ENCODE measurements around the gene HAND1. TPM values are rescaled to one million over a fixed set of nuclear protein-coding genes. Genes with fewer than 3 reads are reported as not detected.

Gene HAND1
- total RNA-seq, 1 donor from 2014 or later, result not detected

GRCh38 chr5:154472871-154473580 is 5.0 kb downstream of the HAND1 start:
- Mint-ChIP-seq H3K27ac (peak overlapping the region; percentile 43), H3K4me1 (ENCODE audit: low read depth) (peaks cover 32% of the 10 kb centered on the region), H3K27me3 (ENCODE audit: insufficient read depth) (peaks cover 86% of the 10 kb centered on the region), H3K4me3 (peak overlapping the region; percentile 26), H3K9me3 (no peaks in the 10 kb centered on the region), H3K36me3 (ENCODE audit: low read depth) (peaks cover 10% of the 10 kb centered on the region)
- DNase-seq (ENCODE audit: low spot score), result no peak
- intact Hi-C loops (cut with micrococcal nuclease), result loop anchor here (5.0 kb wide), 1 partner anchor 1254 kb away; no protein-coding TSS in a partner anchor

GRCh38 chr5:154470947-154471870 is 6.8 kb downstream of the HAND1 start:
- no peak overlapping the region for H3K4me3 Mint-ChIP-seq
- intact Hi-C loops (cut with micrococcal nuclease), result loop anchor here (2.0 to 5.0 kb wide), 2 partner anchors 16 to 1256 kb away; no protein-coding TSS in a partner anchor
- H3K9me3 Mint-ChIP-seq, result no peaks in the 10 kb centered on the region

GRCh38 chr5:154470137-154470536 is 7.9 kb downstream of the HAND1 start:
- peaks cover 13% of the 10 kb centered on the region for H3K4me1 Mint-ChIP-seq (ENCODE audit: low read depth)
- H3K9me3 Mint-ChIP-seq, result no peaks in the 10 kb centered on the region
- peaks cover 73% of the 10 kb centered on the region for H3K27me3 Mint-ChIP-seq (ENCODE audit: insufficient read depth)
- intact Hi-C loops (cut with micrococcal nuclease), result loop anchor here (2.0 to 5.0 kb wide), 2 partner anchors 17 to 1257 kb away; no protein-coding TSS in a partner anchor
- no peak overlapping the region for H3K27ac Mint-ChIP-seq
- peaks cover 7% of the 10 kb centered on the region for H3K36me3 Mint-ChIP-seq (ENCODE audit: low read depth)
- H3K4me3 Mint-ChIP-seq, result no peak overlapping the region
- DNase-seq (ENCODE audit: low spot score), result no peak

More at GRCh38 chr5:154470947-154471870, 6.8 kb downstream of the HAND1 start:
- H3K27me3 Mint-ChIP-seq (ENCODE audit: insufficient read depth), result peaks cover 79% of the 10 kb centered on the region
- peaks cover 8% of the 10 kb centered on the region for H3K36me3 Mint-ChIP-seq (ENCODE audit: low read depth)
- no peak for DNase-seq (ENCODE audit: low spot score)
- H3K4me1 Mint-ChIP-seq (ENCODE audit: low read depth), result peaks cover 20% of the 10 kb centered on the region
- H3K27ac Mint-ChIP-seq, result no peak overlapping the region

- Mint-ChIP-seq H3K4me3 (no peak overlapping the region), H3K27ac (peak overlapping the region; percentile 48), H3K9me3 (no peaks in the 10 kb centered on the region), H3K4me1 (ENCODE audit: low read depth) (no peaks in the 10 kb centered on the region), H3K36me3 (ENCODE audit: low read depth) (no peaks in the 10 kb centered on the region), H3K27me3 (ENCODE audit: insufficient read depth) (peaks cover 49% of the 10 kb centered on the region)
- DNase-seq (ENCODE audit: low spot score), result peak; percentile 54
- intact Hi-C loops (cut with micrococcal nuclease), result loop anchor here (1.0 to 2.0 kb wide), 4 partner anchors 142 to 494 kb away; no protein-coding TSS in a partner anchor
Observed at GRCh38 chr5:154467655-154468354, 10.2 kb downstream of the HAND1 start.

- no peak for DNase-seq (ENCODE audit: low spot score)
- Mint-ChIP-seq H3K4me1 (ENCODE audit: low read depth) (no peaks in the 10 kb centered on the region), H3K27ac (no peak overlapping the region), H3K36me3 (ENCODE audit: low read depth) (no peaks in the 10 kb centered on the region), H3K4me3 (no peak overlapping the region), H3K9me3 (no peaks in the 10 kb centered on the region), H3K27me3 (ENCODE audit: insufficient read depth) (peaks cover 40% of the 10 kb centered on the region)
- intact Hi-C loops (cut with micrococcal nuclease), result loop anchor here (1.0 to 2.0 kb wide), 4 partner anchors 144 to 492 kb away; no protein-coding TSS in a partner anchor
Observed at GRCh38 chr5:154466671-154467070, 11.4 kb downstream of the HAND1 start.

- no peaks in the 10 kb centered on the region for H3K36me3 Mint-ChIP-seq (ENCODE audit: low read depth)
- no peaks in the 10 kb centered on the region for H3K9me3 Mint-ChIP-seq
- H3K27ac Mint-ChIP-seq, result no peak overlapping the region
- H3K4me1 Mint-ChIP-seq (ENCODE audit: low read depth), result no peaks in the 10 kb centered on the region
- DNase-seq (ENCODE audit: low spot score), result no peak
- peaks cover 35% of the 10 kb centered on the region for H3K27me3 Mint-ChIP-seq (ENCODE audit: insufficient read depth)
- intact Hi-C loops (cut with micrococcal nuclease), result loop anchor here (2.0 kb wide), 1 partner anchor 175 kb away; no protein-coding TSS in a partner anchor
- no peak overlapping the region for H3K4me3 Mint-ChIP-seq
Observed at GRCh38 chr5:154466147-154466546, 11.9 kb downstream of the HAND1 start.

- H3K36me3 Mint-ChIP-seq (ENCODE audit: low read depth), result no peaks in the 10 kb centered on the region
- no peak overlapping the region for H3K27ac Mint-ChIP-seq
- intact Hi-C loops (cut with micrococcal nuclease), result no loop called here
- no peak overlapping the region for H3K4me3 Mint-ChIP-seq
- H3K9me3 Mint-ChIP-seq, result no peaks in the 10 kb centered on the region
- no peak for DNase-seq (ENCODE audit: low spot score)
- no peaks in the 10 kb centered on the region for H3K4me1 Mint-ChIP-seq (ENCODE audit: low read depth)
- H3K27me3 Mint-ChIP-seq (ENCODE audit: insufficient read depth), result peaks cover 25% of the 10 kb centered on the region
Observed at GRCh38 chr5:154465169-154465568, 12.9 kb downstream of the HAND1 start.

GRCh38 chr5:154464438-154464837 is 13.6 kb downstream of the HAND1 start:
- no peak overlapping the region for H3K4me3 Mint-ChIP-seq
- intact Hi-C loops (cut with micrococcal nuclease), result no loop called here
- H3K9me3 Mint-ChIP-seq, result no peaks in the 10 kb centered on the region
- H3K4me1 Mint-ChIP-seq (ENCODE audit: low read depth), result no peaks in the 10 kb centered on the region
- H3K27me3 Mint-ChIP-seq (ENCODE audit: insufficient read depth), result peaks cover 21% of the 10 kb centered on the region
- no peak overlapping the region for H3K27ac Mint-ChIP-seq
- no peak for DNase-seq (ENCODE audit: low spot score)
- H3K36me3 Mint-ChIP-seq (ENCODE audit: low read depth), result no peaks in the 10 kb centered on the region

GRCh38 chr5:154461531-154461930 is 16.5 kb downstream of the HAND1 start:
- Mint-ChIP-seq H3K4me3 (no peak overlapping the region), H3K36me3 (ENCODE audit: low read depth) (peaks cover 11% of the 10 kb centered on the region), H3K27me3 (ENCODE audit: insufficient read depth) (peaks cover 8% of the 10 kb centered on the region), H3K27ac (no peak overlapping the region), H3K4me1 (ENCODE audit: low read depth) (no peaks in the 10 kb centered on the region), H3K9me3 (no peaks in the 10 kb centered on the region)
- intact Hi-C loops (cut with micrococcal nuclease), result no loop called here
- DNase-seq (ENCODE audit: low spot score), result no peak

GRCh38 chr5:154460172-154460571 is 17.9 kb downstream of the HAND1 start:
- no peak overlapping the region for H3K27ac Mint-ChIP-seq
- H3K36me3 Mint-ChIP-seq (ENCODE audit: low read depth), result peaks cover 20% of the 10 kb centered on the region
- no peak for DNase-seq (ENCODE audit: low spot score)
- H3K27me3 Mint-ChIP-seq (ENCODE audit: insufficient read depth), result no peaks in the 10 kb centered on the region
- intact Hi-C loops (cut with micrococcal nuclease), result no loop called here
- no peaks in the 10 kb centered on the region for H3K9me3 Mint-ChIP-seq
- no peak overlapping the region for H3K4me3 Mint-ChIP-seq
- H3K4me1 Mint-ChIP-seq (ENCODE audit: low read depth), result no peaks in the 10 kb centered on the region

GRCh38 chr5:154459015-154459414 is 19.0 kb downstream of the HAND1 start:
- Mint-ChIP-seq H3K27ac (no peak overlapping the region), H3K27me3 (ENCODE audit: insufficient read depth) (no peaks in the 10 kb centered on the region), H3K4me1 (ENCODE audit: low read depth) (no peaks in the 10 kb centered on the region), H3K36me3 (ENCODE audit: low read depth) (peaks cover 25% of the 10 kb centered on the region), H3K9me3 (no peaks in the 10 kb centered on the region), H3K4me3 (no peak overlapping the region)
- intact Hi-C loops (cut with micrococcal nuclease), result no loop called here
- DNase-seq (ENCODE audit: low spot score), result no peak

- no peaks in the 10 kb centered on the region for H3K4me1 Mint-ChIP-seq (ENCODE audit: low read depth)
- H3K27me3 Mint-ChIP-seq (ENCODE audit: insufficient read depth), result no peaks in the 10 kb centered on the region
Observed at GRCh38 chr5:154456540-154456939, 21.5 kb downstream of the HAND1 start.

More at GRCh38 chr5:154456540-154456939, 21.5 kb downstream of the HAND1 start:
- no peak overlapping the region for H3K4me3 Mint-ChIP-seq
- no peak overlapping the region for H3K27ac Mint-ChIP-seq
- no peaks in the 10 kb centered on the region for H3K9me3 Mint-ChIP-seq
- no peak for DNase-seq (ENCODE audit: low spot score)
- H3K36me3 Mint-ChIP-seq (ENCODE audit: low read depth), result peaks cover 36% of the 10 kb centered on the region
- intact Hi-C loops (cut with micrococcal nuclease), result no loop called here

Measured in activated T-helper 1 cell treated with anti-CD3 and anti-CD28 coated beads, Interleukin-12 subunit alpha, Interleukin-12 subunit beta, Interleukin-2, Interleukin-4 antibody, amounts not matched to agents 30 ng/mL and 10 ng/mL and 1 ng/mL, durations not matched to agents 14 hours and 24 hours and 36 hours (primary cell).